GM12878 (cell line): ENCODE measurements around the gene FBF1. TPM values are rescaled to one million over a fixed set of nuclear protein-coding genes. Genes with fewer than 3 reads are reported as not detected.

Experiments used
- ATAC-seq: fragments of 200-7000 bp; cut with Tn5 transposase; 3 replicates; pipeline ENCODE4 v1.9.1; 2020; ENCODE audit warnings: mild to moderate bottlenecking, moderate library complexity
- BruUV-seq: library from RNA; stranded (reverse); fragments of 400-500 nt; replicated peaks from 2 replicates; lab custom pipeline; 2021; lab: Mats Ljungman, UMichigan
- CTCF ChIA-PET: fragments of 300-600 bp; sonication (Branson Sonifier 250); formaldehyde crosslinking; extraction: SDS; loops from one replicate; lab custom pipeline; 2021; ENCODE audit warnings: inconsistent platforms; lab: Yijun Ruan, JAX
- POLR2A ChIA-PET: fragments of 350-600 bp; formaldehyde crosslinking; extraction: SDS; loops from one replicate; lab custom pipeline; 2021; ENCODE audit warnings: inconsistent platforms; lab: Charles Lee
- RAD21 ChIA-PET: fragments of 300-600 bp; sonication (Branson Sonifier 250); formaldehyde crosslinking; loops from one replicate; lab custom pipeline; 2023; ENCODE audit warnings: antibody characterized with exemption; ENCODE audit not compliant: unreplicated experiment; lab: Charles Lee
- SMC1A ChIA-PET: fragments of 300-600 bp; sonication (Branson Sonifier 250); formaldehyde crosslinking; loops from one replicate; lab custom pipeline; 2023; ENCODE audit not compliant: unreplicated experiment, uncharacterized antibody; lab: Charles Lee
- DNase-seq: peaks from one replicate; pipeline ENCODE4 v3.0.0-alpha.2; 2011; ENCODE audit warnings: low read depth, low spot score
- FAIRE-seq: peaks from 3 replicates; lab custom pipeline; 2011; peaks lifted over from hg19 to GRCh38; lab: Jason Lieb, UNC
- H2AFZ ChIP-seq: 2 replicates; pipeline ENCODE4 v1.6.0; 2011; ENCODE audit warnings: low read depth, low read length, control low read depth; ENCODE audit not compliant: control insufficient read depth
- H3K27ac ChIP-seq: 2 replicates; pipeline ENCODE4 v1.5.1; 2011; ENCODE audit warnings: control low read depth; ENCODE audit not compliant: control insufficient read depth, insufficient read depth
- H3K27me3 ChIP-seq, 2 experiments: replicated peaks in 1 of 2; 2 replicates each; pipeline versions ENCODE4 v1.6.0 to v1.6.1; 2011; ENCODE audit warnings: low read length in 1 of 2; ENCODE audit not compliant: control insufficient read depth in 2 of 2, insufficient read depth in 2 of 2
- H3K36me3 ChIP-seq, 2 experiments: 2 replicates each; pipeline ENCODE4 v1.5.1; 2011; ENCODE audit warnings: low read length in 1 of 2; ENCODE audit not compliant: control insufficient read depth in 2 of 2, insufficient read depth in 2 of 2
- H3K4me1 ChIP-seq: 2 replicates; pipeline ENCODE4 v1.6.1; 2011; ENCODE audit warnings: mild to moderate bottlenecking, low read length, moderate library complexity, mixed read lengths; ENCODE audit not compliant: control insufficient read depth, insufficient read depth
- H3K4me2 ChIP-seq: 2 replicates; pipeline ENCODE4 v1.6.0; 2011; ENCODE audit warnings: control low read depth; ENCODE audit not compliant: control insufficient read depth, insufficient read depth
- H3K4me3 ChIP-seq: fragments of 200-600 bp; sonication (generic); 2 replicates; pipeline ENCODE4 v1.5.1; 2016
- H3K79me2 ChIP-seq: 2 replicates; pipeline ENCODE4 v1.6.0; 2011; ENCODE audit warnings: low read length; ENCODE audit not compliant: control insufficient read depth, insufficient read depth
- H3K9ac ChIP-seq: 2 replicates; pipeline ENCODE4 v1.8.0; 2011; ENCODE audit warnings: low read length, control low read depth, mixed read lengths; ENCODE audit not compliant: control insufficient read depth, insufficient read depth
- H3K9me3 ChIP-seq: replicated peaks from 3 replicates; pipeline ENCODE4 v1.5.1; 2011; ENCODE audit warnings: mild to moderate bottlenecking, low read length; ENCODE audit not compliant: control insufficient read depth, insufficient read depth
- H4K20me1 ChIP-seq: 2 replicates; pipeline ENCODE4 v1.6.0; 2011; ENCODE audit not compliant: control insufficient read depth, insufficient read depth
- CTCF ChIP-seq, 3 experiments: IDR thresholded peaks in 2 of 3; conservative IDR thresholded peaks in 1 of 3; 2 replicates each; pipeline ENCODE4 v1.5.1; 2011; ENCODE audit warnings: low read depth in 3 of 3, low read length in 3 of 3, mild to moderate bottlenecking in 3 of 3, control low read depth in 2 of 3, moderate library complexity in 2 of 3, inconsistent platforms in 1 of 3, mixed read lengths in 1 of 3; ENCODE audit not compliant: control insufficient read depth in 2 of 3, insufficient read depth in 1 of 3; ENCODE audit errors: extremely low read depth in 1 of 3
- HDGF ChIP-seq: fragments of 450-650 bp; IDR thresholded peaks from 2 replicates; pipeline ENCODE4 v1.6.1; 2016; ENCODE audit warnings: antibody characterized with exemption
- MLLT1 ChIP-seq: fragments of 450-650 bp; IDR thresholded peaks from 2 replicates; pipeline ENCODE4 v1.6.1; 2016; ENCODE audit warnings: mild to moderate bottlenecking
- NFIC ChIP-seq: IDR thresholded peaks from 2 replicates; pipeline ENCODE4 v1.6.1; 2012; ENCODE audit warnings: low read depth, mild to moderate bottlenecking, inconsistent platforms, low read length, moderate library complexity
- POLR2AphosphoS5 ChIP-seq: IDR thresholded peaks from 2 replicates; pipeline ENCODE4 v1.6.1; 2011; ENCODE audit warnings: mild to moderate bottlenecking, low read length, inconsistent platforms
- WGBS: methylation state at CpG from one replicate; pipeline ENCODE4 v1.1.6; 2016; ENCODE audit warnings: low lambda C conversion rate; ENCODE audit not compliant: insufficient replicate concordance, insufficient coverage; ENCODE audit errors: missing lambda C conversion rate; 5-methylcytosine and 5-hydroxymethylcytosine counted together
- in situ Hi-C: fragments of 300-500 bp; cut with MboI; formaldehyde crosslinking; loops from 9 replicates; pipeline ENCODE4 v1.14.3; 2018; ENCODE audit warnings: mixed read lengths
- intact Hi-C: fragments of 100-400 bp; cut with micrococcal nuclease; formaldehyde crosslinking; loops from one replicate; pipeline ENCODE4 v1.14.2; 2022; ENCODE audit not compliant: unreplicated experiment
- polyA plus RNA-seq, 11 experiments: library from polyadenylated mRNA; depleted of rRNA in 4 of 11; unstranded in 6 of 11; stranded (reverse) in 5 of 11; fragments of >200 nt; fragmentation: Nextera tagmentation in 4 of 11; fragmentation: Illumina TruSeq in 1 of 11; extraction: Ambion mirVana in 4 of 11; extraction: Trizol in 1 of 11; gene quantifications; 1 replicate in 1 of 11; 2 replicates in 10 of 11; pipeline versions ENCODE4 v1.2.1 to v1.2.3, GENCODE V29; 2011 to 2016; ENCODE audit warnings: inconsistent platforms in 2 of 11, missing spikeins in 2 of 11, low read depth in 1 of 11
- total RNA-seq, 4 experiments: library from RNA; depleted of rRNA in 3 of 4; stranded (reverse); fragments of >200 nt in 3 of 4; fragmentation: Illumina TruSeq in 1 of 4; extraction: Trizol in 1 of 4; gene quantifications; 2 replicates each; pipeline versions ENCODE4 v1.2.1 to v1.2.3, GENCODE V29; 2013 to 2021

The FBF1 gene
- total and polyA plus RNA-seq, 10 of the 15 experiments (the other 5 are each of a cell fraction or from before 2014, with no cell fraction given) = 0.29 to 15.0 (median 7.0) TPM

GRCh38 chr17:75895370-75896155 lies 45.3 kb downstream of the FBF1 start (continued):
- TF ChIP-seq MLLT1 (0 out of 2 replicates have a peak, but pooled peaks have one; percentile 38), CTCF (IDR thresholded peaks at IDR 0.05 in 2 of 3, conservative IDR thresholded peaks at IDR 0.05 in 1 of 3; ENCODE audit: control insufficient read depth in 2 of 3, extremely low read depth in 1 of 3, insufficient read depth in 1 of 3, low read depth in 3 of 3, low read length in 3 of 3) (peak; percentile 14 to 42 (median 41); a peak in 4 of 6 replicates)

- ChIA-PET POLR2A (interaction anchor here (1.0 to 1.3 kb wide), 2 partner anchors 38 to 298 kb away, joined by 3 read pairs; no protein-coding TSS in a partner anchor), SMC1A (interaction anchor here (0.7 kb wide), 1 partner anchor 114 kb away, joined by 3 read pairs; no protein-coding TSS in a partner anchor), RAD21 (interaction anchor here (1.2 to 4.5 kb wide), 2 partner anchors 39 to 85 kb away, joined by 3 to 32 read pairs; partner anchors contain the start of genes ACOX1, TEN1 and WBP2), CTCF (interaction anchor here (1.0 to 4.8 kb wide), 4 partner anchors 12 to 40 kb away, joined by 3 to 43 read pairs (median 14); partner anchors contain the start of genes TRIM47 and WBP2)
- peaks cover 6% of the 10 kb centered on the region for H3K4me1 ChIP-seq
- no peaks in the 10 kb centered on the region for H3K27me3 ChIP-seq
- H2AFZ ChIP-seq = no peak overlapping the region
- H4K20me1 ChIP-seq = no peaks in the 10 kb centered on the region
- no peaks in the 10 kb centered on the region for H3K9me3 ChIP-seq
- FAIRE-seq = no peak
- DNase-seq = no peak
- peaks cover 4% of the 10 kb centered on the region in 2 experiments; a peak in 3 of 4 replicates for H3K36me3 ChIP-seq
- in situ Hi-C loops = no loop called here
- WGBS = 90% methylated on average over 19 of the region's 22 CpGs
- no peak overlapping the region for H3K4me3 ChIP-seq
- no peak overlapping the region for H3K9ac ChIP-seq
- intact Hi-C loops = no loop called here
- H3K79me2 ChIP-seq = peaks cover 15% of the 10 kb centered on the region
- no peak overlapping the region for H3K27ac ChIP-seq
- BruUV-seq = no TSS peak
- 0 out of 2 replicates have a peak, but pooled peaks have one; percentile 16 for TF ChIP-seq POLR2AphosphoS5
- TF ChIP-seq HDGF = 0 out of 2 replicates have a peak, but pooled peaks have one; percentile 48
- no peak for TF ChIP-seq NFIC
- no peak overlapping the region; the same call in 1 of the 2 replicates for H3K4me2 ChIP-seq
- no peak for ATAC-seq
Observed at GRCh38 chr17:75894049-75894733, 46.7 kb downstream of the FBF1 start.
